OCI-LY3 (cell line): ENCODE measurements around the gene NLRC3.

Source experiments
- EZH2phosphoT487 ChIP-seq: fragments of 200-600 bp; shearing (Covaris generic); IDR thresholded peaks from 2 replicates; pipeline ENCODE4 v1.6.1; 2018; ENCODE audit warnings: antibody characterized with exemption, mixed run types, low read depth
- TF ChIP-seq, protein P1 (sequence below): fragments of 200-600, 300-600 bp; sonication (generic); IDR thresholded peaks from 2 replicates; pipeline ENCODE4 v1.5.1; 2014; ENCODE audit warnings: antibody characterized with exemption, low read length, low read depth

DNA sequence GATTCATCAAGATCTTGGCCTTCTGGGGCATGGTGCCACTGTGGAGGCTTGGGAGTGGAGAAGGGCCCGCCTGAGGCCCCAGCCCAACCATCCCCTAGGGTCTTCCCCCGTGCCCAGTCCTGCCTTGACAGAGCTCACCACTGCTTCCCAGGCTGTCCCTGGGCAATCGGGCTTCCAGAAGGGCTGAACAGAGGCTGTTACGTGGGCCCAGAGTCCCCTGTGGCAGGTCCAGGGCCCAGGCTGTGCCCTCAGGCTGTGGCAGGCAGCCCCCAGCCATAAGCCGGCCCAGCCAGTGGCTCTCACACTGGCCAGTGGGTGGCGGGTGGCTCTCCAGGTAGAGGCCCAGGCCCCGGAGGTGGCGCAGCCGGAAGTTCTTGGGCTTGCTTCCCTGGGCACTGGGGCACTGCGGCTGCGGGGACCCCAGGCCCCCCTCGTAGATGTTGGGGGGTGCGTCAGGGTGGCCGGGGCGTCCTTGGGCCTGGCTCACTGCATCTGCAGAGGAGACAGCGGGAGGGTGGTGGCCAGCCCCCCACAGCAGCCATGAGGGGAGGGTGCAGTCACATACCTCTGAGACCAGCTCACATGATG, 82.7 kb downstream of the NLRC3 start:
- TF ChIP-seq, protein P1, sequence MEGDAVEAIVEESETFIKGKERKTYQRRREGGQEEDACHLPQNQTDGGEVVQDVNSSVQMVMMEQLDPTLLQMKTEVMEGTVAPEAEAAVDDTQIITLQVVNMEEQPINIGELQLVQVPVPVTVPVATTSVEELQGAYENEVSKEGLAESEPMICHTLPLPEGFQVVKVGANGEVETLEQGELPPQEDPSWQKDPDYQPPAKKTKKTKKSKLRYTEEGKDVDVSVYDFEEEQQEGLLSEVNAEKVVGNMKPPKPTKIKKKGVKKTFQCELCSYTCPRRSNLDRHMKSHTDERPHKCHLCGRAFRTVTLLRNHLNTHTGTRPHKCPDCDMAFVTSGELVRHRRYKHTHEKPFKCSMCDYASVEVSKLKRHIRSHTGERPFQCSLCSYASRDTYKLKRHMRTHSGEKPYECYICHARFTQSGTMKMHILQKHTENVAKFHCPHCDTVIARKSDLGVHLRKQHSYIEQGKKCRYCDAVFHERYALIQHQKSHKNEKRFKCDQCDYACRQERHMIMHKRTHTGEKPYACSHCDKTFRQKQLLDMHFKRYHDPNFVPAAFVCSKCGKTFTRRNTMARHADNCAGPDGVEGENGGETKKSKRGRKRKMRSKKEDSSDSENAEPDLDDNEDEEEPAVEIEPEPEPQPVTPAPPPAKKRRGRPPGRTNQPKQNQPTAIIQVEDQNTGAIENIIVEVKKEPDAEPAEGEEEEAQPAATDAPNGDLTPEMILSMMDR: no peak
- no peak for TF ChIP-seq EZH2phosphoT487
